GM08714 (cell line): Measurements from ENCODE around the gene SRR.

Experiments used
- H3K4me3 ChIP-seq: fragments of 200-500 bp; sonication (Bioruptor generic); 2 replicates; pipeline ENCODE4 v1.5.1; 2014; ENCODE audit warnings: mild to moderate bottlenecking, low read length, inconsistent platforms
- ZNF274 ChIP-seq: IDR thresholded peaks from 2 replicates; pipeline ENCODE4 v1.6.1; 2012; ENCODE audit warnings: mild to moderate bottlenecking, low read depth, low read length

Gene SRR

DNA sequence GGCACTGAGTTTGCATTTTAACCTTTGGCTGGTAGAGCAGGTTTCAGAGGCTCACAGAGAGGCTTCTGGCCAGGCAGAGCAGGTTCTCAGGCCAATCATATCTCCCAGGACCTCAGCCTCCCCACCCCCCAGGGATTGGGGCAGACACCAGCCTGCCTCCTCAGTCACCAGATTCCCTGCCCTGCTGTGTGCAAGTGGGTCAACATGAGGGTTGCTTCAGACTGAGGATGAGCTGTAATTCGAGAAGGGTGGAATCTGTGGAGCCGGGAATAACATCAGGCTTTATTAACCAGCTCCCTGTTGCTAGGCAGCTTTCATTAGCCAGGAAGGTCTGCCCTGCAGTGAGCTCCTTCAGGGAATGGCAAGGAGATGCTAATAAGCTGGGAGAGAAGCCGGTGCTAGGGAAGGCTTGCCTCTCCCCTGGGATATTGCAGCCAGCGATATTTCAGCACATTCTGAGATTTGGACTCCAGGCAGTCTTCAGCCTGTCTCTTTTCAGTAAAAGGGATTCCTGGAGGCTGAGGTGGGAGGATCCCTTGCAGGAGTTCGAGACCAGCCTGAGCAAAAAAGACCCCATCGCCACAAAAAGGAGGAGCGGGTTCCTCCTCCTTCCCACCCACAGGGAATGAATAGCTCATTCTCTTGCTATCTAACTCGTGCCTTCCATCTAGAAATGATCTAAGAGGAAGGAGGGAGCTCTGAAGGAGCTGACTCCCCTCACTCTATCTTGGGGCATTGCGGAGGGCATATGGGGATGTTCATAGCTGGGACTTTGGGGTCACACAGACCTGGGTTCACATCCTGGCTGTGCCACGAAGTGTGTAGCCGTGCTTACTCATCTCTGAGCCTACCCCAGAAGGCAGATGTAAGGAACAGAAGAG, 44.3 kb downstream of the SRR start:
- TF ChIP-seq ZNF274, result no peak
- H3K4me3 ChIP-seq, result no peak overlapping the region

GRCh38 chr17:2351269-2351668, 47.5 kb downstream of the SRR start:
- no peak overlapping the region for H3K4me3 ChIP-seq
- no peak for TF ChIP-seq ZNF274

DNA sequence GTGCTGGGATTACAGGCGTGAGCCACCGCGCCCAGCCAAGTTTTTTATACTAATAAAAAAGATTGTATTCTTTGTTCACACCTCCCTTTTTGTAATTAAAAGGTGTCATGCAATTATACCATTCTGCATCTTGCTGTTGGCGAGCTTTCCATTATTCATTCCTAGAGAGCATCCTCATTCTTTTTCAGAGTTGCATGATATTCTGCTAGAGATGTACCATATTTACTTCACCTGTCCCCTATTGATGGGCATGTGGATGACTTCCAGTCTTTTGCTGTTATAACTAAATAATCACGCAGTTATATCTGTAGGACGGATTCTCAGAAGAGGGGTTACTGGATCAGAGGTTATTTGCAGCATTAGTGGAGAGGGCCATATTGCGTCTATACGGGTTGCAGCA, 50.6 kb downstream of the SRR start:
- no peak overlapping the region for H3K4me3 ChIP-seq
- no peak for TF ChIP-seq ZNF274

DNA sequence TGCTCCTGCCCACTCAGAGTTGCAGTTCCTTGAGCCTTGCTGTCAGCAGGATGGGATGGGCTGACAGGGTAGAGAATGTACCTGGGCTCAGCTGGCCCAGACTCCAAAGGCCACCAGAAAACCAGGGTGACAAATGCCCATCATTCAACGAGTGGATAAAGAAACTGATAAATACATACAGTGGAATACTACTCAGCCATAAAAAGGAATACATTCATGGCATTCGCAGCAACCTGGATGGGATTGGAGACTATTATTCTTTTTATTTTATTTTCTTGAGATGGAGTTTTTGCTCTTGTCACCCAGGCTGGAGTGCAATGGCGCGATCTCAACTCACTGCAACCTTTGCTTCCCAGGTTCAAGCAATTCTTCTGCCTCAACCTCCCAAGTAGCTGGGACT, 53.5 kb downstream of the SRR start:
- H3K4me3 ChIP-seq, result no peak overlapping the region
- no peak for TF ChIP-seq ZNF274

DNA sequence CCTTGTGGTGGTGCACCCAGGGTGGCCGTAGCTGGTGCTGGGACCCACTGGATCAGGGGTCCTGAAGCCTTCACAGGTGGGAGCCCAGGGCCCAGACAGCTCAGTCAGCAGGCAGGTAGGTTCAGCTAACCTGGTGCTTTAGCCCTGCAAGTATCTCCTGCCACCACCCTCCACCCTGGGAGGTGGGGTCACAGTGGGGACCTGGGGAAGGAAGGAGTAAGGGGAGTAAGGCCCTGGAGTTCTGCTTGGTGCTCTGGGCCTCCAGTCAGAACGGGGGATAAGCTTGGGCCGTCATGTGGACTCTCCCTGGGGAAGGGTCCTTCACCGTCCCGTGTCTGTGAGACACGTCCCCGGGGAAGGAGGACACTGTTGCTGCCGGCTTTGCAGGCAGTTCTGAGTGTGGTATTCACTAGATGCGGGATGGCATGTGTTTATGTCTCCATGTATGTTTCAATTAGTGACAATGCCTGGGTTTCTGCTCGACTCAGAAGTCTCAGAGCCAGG, 54.2 kb downstream of the SRR start:
- TF ChIP-seq ZNF274, result no peak
- no peak overlapping the region for H3K4me3 ChIP-seq

GRCh38 chr17:2361010-2361760, 57.4 kb downstream of the SRR start:
- TF ChIP-seq ZNF274, result no peak
- H3K4me3 ChIP-seq, result no peak overlapping the region

DNA sequence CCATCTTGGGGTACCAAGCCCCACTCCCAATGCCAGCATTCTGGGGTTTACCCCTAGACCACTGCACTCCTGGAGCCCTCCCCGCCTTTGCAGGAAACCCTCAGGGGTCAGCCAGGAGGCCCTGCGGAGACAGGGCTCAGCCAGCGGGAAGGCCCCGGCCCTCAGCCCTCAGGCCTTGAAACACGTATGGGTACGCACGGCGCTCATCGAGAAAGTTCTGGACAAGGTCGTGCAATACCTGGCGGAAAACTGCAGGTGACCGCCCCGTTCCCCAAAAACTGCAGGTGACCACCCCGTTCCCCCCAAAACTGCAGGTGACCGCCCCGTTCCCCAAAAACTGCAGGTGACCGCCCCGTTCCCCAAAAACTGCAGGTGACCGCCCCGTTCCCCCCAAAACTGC, 58.3 kb downstream of the SRR start:
- H3K4me3 ChIP-seq, result no peak overlapping the region
- no peak for TF ChIP-seq ZNF274

DNA sequence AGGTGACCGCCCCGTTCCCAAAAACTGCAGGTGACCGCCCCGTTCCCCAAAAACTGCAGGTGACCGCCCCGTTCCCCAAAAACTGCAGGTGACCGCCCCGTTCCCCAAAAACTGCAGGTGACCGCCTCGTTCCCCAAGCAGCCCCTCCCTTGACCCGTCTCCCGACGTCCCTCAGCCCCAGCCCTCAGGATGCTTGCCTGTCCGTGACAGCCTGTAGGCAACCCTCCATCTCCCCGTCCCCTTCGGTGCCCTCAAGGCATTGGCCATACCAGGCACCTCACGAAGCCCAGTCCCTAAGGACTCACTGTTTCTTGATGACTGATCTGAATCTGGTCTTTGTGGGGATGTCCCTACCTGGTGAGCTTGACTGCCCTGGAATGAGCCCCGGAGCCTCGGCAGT, 58.7 kb downstream of the SRR start:
- TF ChIP-seq ZNF274, result no peak
- no peak overlapping the region for H3K4me3 ChIP-seq

DNA sequence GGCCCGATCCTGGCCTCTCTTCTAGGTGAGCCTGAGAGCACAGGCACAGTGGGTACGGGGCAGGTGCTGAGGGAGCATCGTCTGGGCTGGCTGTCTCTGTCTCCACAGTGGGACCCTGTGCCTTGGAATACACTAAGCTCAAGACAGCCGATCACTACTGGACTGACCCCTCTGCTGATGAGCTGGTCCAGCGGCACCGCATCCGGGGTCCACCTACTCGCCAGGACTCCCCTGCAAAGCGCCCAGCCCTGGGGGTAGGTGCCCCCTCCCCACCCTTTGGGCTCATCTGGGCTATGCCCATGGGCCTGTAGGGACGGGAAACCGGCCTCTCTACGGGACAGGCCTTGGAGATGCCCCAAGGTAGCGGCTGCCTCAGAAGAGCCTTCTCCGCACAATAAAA, 59.1 kb downstream of the SRR start:
- no peak for TF ChIP-seq ZNF274
- no peak overlapping the region for H3K4me3 ChIP-seq

GRCh38 chr17:2363318-2363717, 59.6 kb downstream of the SRR start:
- H3K4me3 ChIP-seq, result no peak overlapping the region
- TF ChIP-seq ZNF274, result no peak

DNA sequence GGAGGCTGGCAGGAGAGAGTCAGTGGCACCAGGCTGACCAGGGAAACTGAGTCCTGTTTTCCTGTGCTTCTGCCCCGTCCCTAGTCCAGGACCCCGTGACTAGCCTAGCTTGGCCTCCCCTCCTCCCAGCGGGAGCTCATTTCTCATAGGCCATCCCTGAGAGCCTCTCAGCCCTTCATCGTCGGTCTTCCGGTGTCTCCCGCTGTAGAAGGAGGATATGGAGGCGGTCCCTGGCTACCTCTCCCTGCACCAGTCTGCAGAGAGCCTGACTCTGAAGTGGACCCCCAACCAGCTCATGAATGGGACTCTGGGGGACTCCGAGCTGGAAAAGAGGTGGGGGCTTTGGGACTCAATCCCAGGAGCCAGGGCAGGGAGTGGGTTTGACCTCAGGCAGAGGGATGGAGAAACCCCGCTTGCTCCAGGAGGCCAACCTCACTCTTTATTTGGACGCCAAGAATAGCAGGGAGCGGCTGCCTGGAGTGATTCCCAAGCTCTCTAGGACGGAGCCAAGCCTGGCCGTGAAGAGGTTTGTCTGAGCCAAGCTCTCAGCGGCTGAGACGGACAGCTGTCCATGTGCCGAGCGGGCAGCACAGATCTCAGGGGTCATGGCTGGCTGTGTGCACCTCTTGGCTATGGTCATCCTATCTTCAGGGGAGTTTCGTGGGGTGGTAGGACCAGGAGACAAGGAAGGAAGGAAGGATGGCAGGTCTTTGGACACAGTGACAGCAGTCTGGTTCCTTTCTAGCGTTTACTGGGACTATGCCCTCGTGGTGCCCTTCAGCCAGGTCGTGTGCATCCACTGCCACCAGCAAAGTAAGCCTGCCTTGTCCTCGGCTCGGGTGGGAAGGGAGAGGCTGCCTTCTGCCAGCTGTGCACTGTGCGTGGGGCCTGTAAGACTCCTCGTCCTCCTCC, 60.4 kb downstream of the SRR start:
- no peak for TF ChIP-seq ZNF274

GRCh38 chr17:2364763-2365116, 61.0 kb downstream of the SRR start:
- no peak overlapping the region for H3K4me3 ChIP-seq
- TF ChIP-seq ZNF274, result no peak

More for the DNA sequence above, 60.4 kb downstream of the SRR start:
- H3K4me3 ChIP-seq, result no peak overlapping the region

- H3K4me3 ChIP-seq, result no peak overlapping the region
Measured at GRCh38 chr17:2365132-2365531, 61.4 kb downstream of the SRR start.

GRCh38 chr17:2366747-2367494, 63.2 kb downstream of the SRR start:
- H3K4me3 ChIP-seq, result no peak overlapping the region
- no peak for TF ChIP-seq ZNF274

More at GRCh38 chr17:2365132-2365531, 61.4 kb downstream of the SRR start:
- no peak for TF ChIP-seq ZNF274
